Measurements from ENCODE around the gene EOMES.
A peak's percentile ranks its signal among the peaks of the same experiment; 100 is the strongest.

The EOMES gene

GRCh38 chr3:27749643-27750042, 27.5 kb upstream of the EOMES start:
- no peak for DNase-seq
- Mint-ChIP-seq H3K36me3 (ENCODE audit: low read depth) (no peaks in the 10 kb centered on the region), H3K4me3 (no peak overlapping the region), H3K27ac (no peak overlapping the region), H3K4me1 (no peaks in the 10 kb centered on the region), H3K9me3 (peaks cover 4% of the 10 kb centered on the region), H3K27me3 (ENCODE audit: low read depth, poor library complexity) (peaks cover 10% of the 10 kb centered on the region)
- no peak for TF ChIP-seq CTCF (IDR thresholded peaks at IDR 0.05)

GRCh38 chr3:27746838-27747237, 24.7 kb upstream of the EOMES start:
- Mint-ChIP-seq H3K36me3 (ENCODE audit: low read depth) (no peaks in the 10 kb centered on the region), H3K27me3 (ENCODE audit: low read depth, poor library complexity) (peaks cover 10% of the 10 kb centered on the region), H3K4me3 (no peak overlapping the region), H3K4me1 (no peaks in the 10 kb centered on the region), H3K9me3 (peaks cover 3% of the 10 kb centered on the region), H3K27ac (no peak overlapping the region)
- TF ChIP-seq CTCF (IDR thresholded peaks at IDR 0.05), result no peak
- no peak for DNase-seq

GRCh38 chr3:27740854-27741253, 18.7 kb upstream of the EOMES start:
- peaks cover 7% of the 10 kb centered on the region for H3K27me3 Mint-ChIP-seq (ENCODE audit: low read depth, poor library complexity)
- TF ChIP-seq CTCF (IDR thresholded peaks at IDR 0.05), result no peak
- no peaks in the 10 kb centered on the region for H3K4me1 Mint-ChIP-seq
- no peak for DNase-seq
- H3K36me3 Mint-ChIP-seq (ENCODE audit: low read depth), result no peaks in the 10 kb centered on the region
- no peak overlapping the region for H3K27ac Mint-ChIP-seq
- H3K4me3 Mint-ChIP-seq, result no peak overlapping the region
- no peaks in the 10 kb centered on the region for H3K9me3 Mint-ChIP-seq

GRCh38 chr3:27737091-27737490, 15.0 kb upstream of the EOMES start:
- H3K9me3 Mint-ChIP-seq, result no peaks in the 10 kb centered on the region
- H3K4me3 Mint-ChIP-seq, result no peak overlapping the region
- H3K27me3 Mint-ChIP-seq (ENCODE audit: low read depth, poor library complexity), result peaks cover 38% of the 10 kb centered on the region
- TF ChIP-seq CTCF (IDR thresholded peaks at IDR 0.05), result no peak
- no peaks in the 10 kb centered on the region for H3K36me3 Mint-ChIP-seq (ENCODE audit: low read depth)
- H3K4me1 Mint-ChIP-seq, result no peaks in the 10 kb centered on the region
- H3K27ac Mint-ChIP-seq, result no peak overlapping the region
- no peak for DNase-seq

GRCh38 chr3:27730774-27731659, 8.9 kb upstream of the EOMES start:
- TF ChIP-seq CTCF (IDR thresholded peaks at IDR 0.05), result no peak
- no peak for DNase-seq
- peaks cover 34% of the 10 kb centered on the region for H3K4me1 Mint-ChIP-seq
- H3K9me3 Mint-ChIP-seq, result no peaks in the 10 kb centered on the region
- H3K4me3 Mint-ChIP-seq, result peak overlapping the region; percentile 63
- no peaks in the 10 kb centered on the region for H3K36me3 Mint-ChIP-seq (ENCODE audit: low read depth)
- H3K27ac Mint-ChIP-seq, result no peak overlapping the region
- H3K27me3 Mint-ChIP-seq (ENCODE audit: low read depth, poor library complexity), result peaks cover 92% of the 10 kb centered on the region

Measured in nephron progenitor cell (in vitro differentiated cells).